ENCODE measurements around the gene MAPKAP1. TPM values are rescaled to one million over a fixed set of nuclear protein-coding genes. Genes with fewer than 3 reads are reported as not detected.

MAPKAP1 gene
- total RNA-seq, 1 donor from 2014 or later, result 49.6 TPM

- DNase-seq (ENCODE audit: low spot score in 2 of 2), result no peak
- no peak overlapping the region for H3K4me3 ChIP-seq
- intact Hi-C loops (cut with DNase I), result no loop called here
These were observed 260.4 kb downstream of the MAPKAP1 start for GRCh38 chr9:125446561-125447094.

DNA sequence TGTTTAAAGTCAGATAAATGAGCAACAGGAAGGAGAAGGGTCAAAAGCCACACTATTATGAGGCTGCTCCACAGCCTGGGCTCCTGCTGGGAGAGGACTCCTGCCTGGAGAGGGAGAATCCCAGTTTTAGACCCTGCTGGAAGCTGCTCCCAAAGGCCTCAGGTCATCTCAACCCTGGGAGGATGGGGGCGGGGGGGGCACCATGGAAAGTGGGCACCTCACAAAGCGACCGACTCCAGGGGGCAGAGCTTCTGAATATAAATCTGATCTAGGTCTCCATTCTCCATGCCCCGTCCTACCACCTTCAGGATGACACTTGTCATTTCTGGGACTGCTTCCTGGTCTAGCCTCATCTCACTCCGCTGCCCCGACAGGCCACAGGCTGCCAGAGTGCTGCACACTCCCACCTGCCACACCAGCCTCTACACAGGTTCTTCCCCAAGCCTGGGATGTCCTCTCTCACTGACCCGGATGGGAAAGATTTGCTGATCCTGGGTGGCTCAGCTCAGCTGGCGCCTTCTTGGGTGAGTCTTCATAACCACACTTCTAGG is 262.0 kb downstream of the MAPKAP1 start:
- H3K36me3 ChIP-seq, result peaks cover 14 to 18% of the 10 kb centered on the region in 2 donors
- TF ChIP-seq, protein P1, sequence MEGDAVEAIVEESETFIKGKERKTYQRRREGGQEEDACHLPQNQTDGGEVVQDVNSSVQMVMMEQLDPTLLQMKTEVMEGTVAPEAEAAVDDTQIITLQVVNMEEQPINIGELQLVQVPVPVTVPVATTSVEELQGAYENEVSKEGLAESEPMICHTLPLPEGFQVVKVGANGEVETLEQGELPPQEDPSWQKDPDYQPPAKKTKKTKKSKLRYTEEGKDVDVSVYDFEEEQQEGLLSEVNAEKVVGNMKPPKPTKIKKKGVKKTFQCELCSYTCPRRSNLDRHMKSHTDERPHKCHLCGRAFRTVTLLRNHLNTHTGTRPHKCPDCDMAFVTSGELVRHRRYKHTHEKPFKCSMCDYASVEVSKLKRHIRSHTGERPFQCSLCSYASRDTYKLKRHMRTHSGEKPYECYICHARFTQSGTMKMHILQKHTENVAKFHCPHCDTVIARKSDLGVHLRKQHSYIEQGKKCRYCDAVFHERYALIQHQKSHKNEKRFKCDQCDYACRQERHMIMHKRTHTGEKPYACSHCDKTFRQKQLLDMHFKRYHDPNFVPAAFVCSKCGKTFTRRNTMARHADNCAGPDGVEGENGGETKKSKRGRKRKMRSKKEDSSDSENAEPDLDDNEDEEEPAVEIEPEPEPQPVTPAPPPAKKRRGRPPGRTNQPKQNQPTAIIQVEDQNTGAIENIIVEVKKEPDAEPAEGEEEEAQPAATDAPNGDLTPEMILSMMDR (IDR thresholded peaks at IDR 0.05), result no peak
- H3K9me3 ChIP-seq, result no peaks in the 10 kb centered on the region
- no peaks in the 10 kb centered on the region for H3K4me1 ChIP-seq
- H3K27ac ChIP-seq, result no peak overlapping the region
- DNase-seq (ENCODE audit: low spot score in 2 of 2), result no peak
- H3K27me3 ChIP-seq, result no peaks in the 10 kb centered on the region
- no peak overlapping the region for H3K4me3 ChIP-seq
- intact Hi-C loops (cut with DNase I), result no loop called here

More at GRCh38 chr9:125446561-125447094, 260.4 kb downstream of the MAPKAP1 start:
- Histone ChIP-seq H3K27ac (no peak overlapping the region), H3K27me3 (no peaks in the 10 kb centered on the region), H3K9me3 (no peaks in the 10 kb centered on the region), H3K4me1 (no peaks in the 10 kb centered on the region), H3K36me3 (peaks cover 9 to 16% of the 10 kb centered on the region in 2 donors)
- TF ChIP-seq, protein P1 (IDR thresholded peaks at IDR 0.05), result no peak

DNA sequence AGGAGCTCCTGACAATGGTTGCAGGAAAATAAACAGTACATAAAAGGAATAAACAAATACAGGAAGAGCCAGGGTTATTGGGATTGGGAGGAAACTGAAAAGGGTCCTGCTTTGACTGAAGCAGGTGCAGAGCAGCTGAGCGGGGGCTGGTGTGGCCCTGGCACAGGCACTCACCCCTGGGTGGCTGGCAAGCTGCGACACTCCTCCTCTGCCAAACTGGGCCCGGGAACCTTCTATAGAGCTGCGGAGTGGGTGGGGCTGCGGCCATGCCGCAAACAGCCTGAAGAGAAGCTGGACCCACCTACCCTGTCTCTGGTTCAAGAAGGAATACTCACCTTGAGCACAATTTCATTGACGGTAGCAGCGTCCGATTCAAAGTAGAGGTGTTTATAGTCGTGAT is 262.8 kb downstream of the MAPKAP1 start:
- TF ChIP-seq, protein P1 (IDR thresholded peaks at IDR 0.05), result no peak
- no peak overlapping the region for H3K27ac ChIP-seq
- H3K4me1 ChIP-seq, result no peaks in the 10 kb centered on the region
- no peaks in the 10 kb centered on the region for H3K27me3 ChIP-seq
- H3K9me3 ChIP-seq, result no peaks in the 10 kb centered on the region
- intact Hi-C loops (cut with DNase I), result no loop called here
- peaks cover 21 to 27% of the 10 kb centered on the region in 2 donors for H3K36me3 ChIP-seq
- H3K4me3 ChIP-seq, result no peak overlapping the region
- DNase-seq (ENCODE audit: low spot score in 2 of 2), result no peak

GRCh38 chr9:125443367-125443766 is 263.6 kb downstream of the MAPKAP1 start:
- Histone ChIP-seq H3K9me3 (no peaks in the 10 kb centered on the region), H3K4me3 (no peak overlapping the region), H3K36me3 (peaks cover 28 to 35% of the 10 kb centered on the region in 2 donors), H3K4me1 (no peaks in the 10 kb centered on the region), H3K27me3 (no peaks in the 10 kb centered on the region), H3K27ac (no peak overlapping the region)
- TF ChIP-seq, protein P1 (IDR thresholded peaks at IDR 0.05), result no peak
- intact Hi-C loops (cut with DNase I), result no loop called here
- DNase-seq (ENCODE audit: low spot score in 2 of 2), result no peak

GRCh38 chr9:125442452-125442851 is 264.6 kb downstream of the MAPKAP1 start:
- Histone ChIP-seq H3K4me3 (no peak overlapping the region), H3K27ac (no peak overlapping the region), H3K9me3 (no peaks in the 10 kb centered on the region), H3K4me1 (no peaks in the 10 kb centered on the region), H3K27me3 (no peaks in the 10 kb centered on the region), H3K36me3 (peaks cover 30 to 35% of the 10 kb centered on the region in 2 donors)
- no peak for DNase-seq (ENCODE audit: low spot score in 2 of 2)
- intact Hi-C loops (cut with DNase I), result no loop called here
- TF ChIP-seq, protein P1 (IDR thresholded peaks at IDR 0.05), result no peak

Data from ascending aorta (tissue), 2 donors.